Adrenal gland (tissue), 12 donors: Measurements from ENCODE around the gene RUFY1. TPM values are rescaled to one million over a fixed set of nuclear protein-coding genes. Genes with fewer than 3 reads are reported as not detected.

Source experiments
- DNase-seq, 7 donors: peaks; one replicate each; pipeline ENCODE4 v3.0.0-alpha.2; 2019 to 2020
- H3K27ac ChIP-seq, 5 donors: fragments of 200-600 bp; sonication (generic) in 4 of 5; 1 replicate in 3 of 5; 2 replicates in 2 of 5; pipeline versions ENCODE4 v1.5.1 to v1.8.0; 2016 to 2020; ENCODE audit warnings: mild to moderate bottlenecking in 1 of 5
- H3K27me3 ChIP-seq: fragments of 200-600 bp; 2 replicates; pipeline ENCODE4 v1.8.0; 2021
- H3K36me3 ChIP-seq, 2 donors: fragments of 200-600 bp; replicated peaks in 1 of 2; 1 replicate in 1 of 2; 2 replicates in 1 of 2; pipeline versions ENCODE4 v1.5.1 to v1.8.0; 2018 to 2022
- H3K4me1 ChIP-seq, 2 donors: fragments of 200-600 bp; replicated peaks in 1 of 2; 1 replicate in 1 of 2; 2 replicates in 1 of 2; pipeline versions ENCODE4 v1.5.1 to v1.8.0; 2018 to 2021
- H3K4me3 ChIP-seq, 4 donors: fragments of 200-600 bp; sonication (generic) in 3 of 4; one replicate each; pipeline ENCODE4 v1.5.1; 2016 to 2018
- H3K9me3 ChIP-seq, 3 donors: fragments of 200-600 bp; sonication (generic) in 1 of 3; replicated peaks in 1 of 3; 1 replicate in 2 of 3; 2 replicates in 1 of 3; pipeline versions ENCODE4 v1.5.1 to v1.8.0; 2016 to 2021
- CTCF ChIP-seq, 6 experiments: fragments of 450-650 bp in 4 of 6; fragments of 200-600 bp in 2 of 6; sonication (generic) in 1 of 6; IDR thresholded peaks; 1 replicate in 5 of 6; 2 replicates in 1 of 6; pipeline versions ENCODE4 v1.5.1 to v1.8.0; 2016 to 2021; ENCODE audit warnings: antibody characterized with exemption in 6 of 6, mild to moderate bottlenecking in 2 of 6, moderate library complexity in 1 of 6
- POLR2A ChIP-seq, 2 donors: fragments of 450-650 bp; IDR thresholded peaks; one replicate each; pipeline ENCODE4 v1.6.1; 2017; ENCODE audit warnings: antibody characterized with exemption in 2 of 2, mild to moderate bottlenecking in 2 of 2, moderate library complexity in 1 of 2
- WGBS, 4 donors: extraction: QIAGEN DNeasy Blood & Tissue Kit in 2 of 4; methylation state at CpG; one replicate each; pipeline versions ENCODE4 v1.1.5 to v1.1.7; 2013 to 2017; 5-methylcytosine and 5-hydroxymethylcytosine counted together
- intact Hi-C, 2 donors: fragments of 100-400 bp; cut with DNase I; formaldehyde crosslinking; loops; one replicate each; pipeline versions ENCODE4 v1.14.1 to v1.15.0; 2022 to 2023
- polyA plus RNA-seq, 3 donors: library from polyadenylated mRNA; stranded (reverse); fragments of 200-250 nt in 2 of 3; fragments of 350-450 nt in 1 of 3; fragmentation: Illumina TruSeq in 1 of 3; extraction: RNeasy Lipid Tissue Mini Kit (QIAGEN cat#74804) in 1 of 3; gene quantifications; one replicate each; pipeline ENCODE4 v1.2.3, GENCODE V29; 2013 to 2014
- total RNA-seq, 9 donors: library from RNA; depleted of rRNA in 4 of 9; stranded (reverse); fragments of >200 nt in 4 of 9; fragments of 120-200 nt in 1 of 9; fragmentation: NEBNext Ultra II Directional in 1 of 9; extraction: Animal tissue kit (Norgen Biotek cat#: 25700) in 1 of 9; gene quantifications; one replicate each; pipeline versions ENCODE4 v1.1.0 to v1.2.4, GENCODE V29; 2013 to 2023
- donor health status: healthy with polysubstance abuse.
- donor health status: Bipolar disorder and iron deficiency.
- donor health status: DM: yes; HTN: yes; CAD: no.
- donor health status: DM: no; HTN: no; CAD: no.
- donor health status: DM: no; HTN: no; CAD: no.
- donor health status: DM: yes; HTN: yes; CAD: no.

Gene RUFY1
- total and polyA plus RNA-seq, 12 donors, result 43.7 to 83.9 (median 56.7) TPM

- Histone ChIP-seq H3K4me1 (peaks cover 0 to 6% of the 10 kb centered on the region in 2 donors), H3K27ac (no peak overlapping the region), H3K4me3 (no peak overlapping the region), H3K27me3 (no peaks in the 10 kb centered on the region), H3K36me3 (peaks cover 0 to 79% of the 10 kb centered on the region in 2 donors), H3K9me3 (no peaks in the 10 kb centered on the region)
- TF ChIP-seq POLR2A (IDR thresholded peaks at IDR 0.05), result no peak
- TF ChIP-seq CTCF (IDR thresholded peaks at IDR 0.05), result no peak
- DNase-seq, result peak in 1 of 7 donors; percentile 10
- 93 to 96% (median 95%) methylated on average over 8 to 18 of the region's 18 CpGs for WGBS, 4 donors
- intact Hi-C loops, result no loop called here
Observed at GRCh38 chr5:179601871-179602625, 51.7 kb downstream of the RUFY1 start.

DNA sequence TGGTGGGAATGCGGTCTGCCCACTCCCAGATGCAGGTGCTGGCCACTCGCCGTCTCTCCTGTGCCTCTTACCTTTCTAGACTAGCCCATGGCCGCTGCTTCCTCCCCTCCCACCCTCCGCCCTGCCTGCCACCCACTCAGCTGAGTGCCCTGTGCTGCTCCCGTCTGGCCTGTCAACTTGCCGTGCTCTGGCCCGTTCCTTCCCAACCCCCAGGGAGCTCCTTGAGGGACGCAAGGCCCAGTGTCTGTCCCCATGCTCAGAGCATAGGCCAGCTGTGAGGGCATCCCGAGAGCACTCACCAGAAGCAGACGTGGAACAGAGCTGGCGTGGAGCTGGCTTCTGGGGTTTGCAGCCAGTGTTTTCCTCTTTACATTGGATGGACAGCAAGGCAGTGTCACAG, 53.0 kb downstream of the RUFY1 start:
- WGBS, 4 donors, result 92 to 96% (median 93%) methylated on average over 12 of the region's 12 CpGs
- H3K27me3 ChIP-seq, result no peaks in the 10 kb centered on the region
- DNase-seq, result no peak
- H3K4me3 ChIP-seq, result no peak overlapping the region
- no peaks in the 10 kb centered on the region for H3K9me3 ChIP-seq
- TF ChIP-seq POLR2A (IDR thresholded peaks at IDR 0.05) (no peak), CTCF (IDR thresholded peaks at IDR 0.05) (no peak)
- intact Hi-C loops, result no loop called here
- no peak overlapping the region for H3K27ac ChIP-seq
- H3K36me3 ChIP-seq, result peaks cover 0 to 78% of the 10 kb centered on the region in 2 donors
- H3K4me1 ChIP-seq, result peaks cover 0 to 12% of the 10 kb centered on the region in 2 donors

GRCh38 chr5:179605026-179605833, 54.9 kb downstream of the RUFY1 start:
- 70 to 78% (median 76%) methylated on average over 7 to 10 of the region's 10 CpGs for WGBS, 4 donors
- H3K27ac ChIP-seq, result peak overlapping the region in 1 of 5 donors; percentile 71
- intact Hi-C loops, result loop anchor here in 1 of 2 donors (5.0 kb wide), 1 partner anchor 57 kb away; no protein-coding TSS in a partner anchor
- no peaks in the 10 kb centered on the region for H3K9me3 ChIP-seq
- H3K4me3 ChIP-seq, result no peak overlapping the region
- peaks cover 0 to 78% of the 10 kb centered on the region in 2 donors for H3K36me3 ChIP-seq
- no peak for DNase-seq
- H3K4me1 ChIP-seq, result peaks cover 0 to 12% of the 10 kb centered on the region in 2 donors
- no peaks in the 10 kb centered on the region for H3K27me3 ChIP-seq
- no peak for TF ChIP-seq POLR2A (IDR thresholded peaks at IDR 0.05)
- no peak for TF ChIP-seq CTCF (IDR thresholded peaks at IDR 0.05)
